ENCODE measurements around the gene CIC.

- TF ChIP-seq CTCF (IDR thresholded peaks at IDR 0.05), result no peak
- no peak for TF ChIP-seq POLR2A (IDR thresholded peaks at IDR 0.05)
Measured at GRCh38 chr19:42323473-42323851, 54.4 kb downstream of the CIC start.
